DMS114 treated with DMSO at 0.1 percent for 48 hours (cell line): ENCODE measurements around the gene FAM241B.

Experiments used
- DNase-seq: peaks from one replicate; lab custom pipeline; 2025; ENCODE audit not compliant: unreplicated experiment; lab: John Stamatoyannopoulos, UW

Gene FAM241B

GRCh38 chr10:69647819-69648218 lies 17.8 kb downstream of the FAM241B start:
- DNase-seq, result no peak

GRCh38 chr10:69648461-69648860 lies 18.4 kb downstream of the FAM241B start:
- DNase-seq, result no peak

- no peak for DNase-seq
Measured at GRCh38 chr10:69649786-69650550, 19.9 kb downstream of the FAM241B start.

- no peak for DNase-seq
Measured at GRCh38 chr10:69650589-69651261, 20.7 kb downstream of the FAM241B start.

GRCh38 chr10:69651362-69651761 lies 21.3 kb downstream of the FAM241B start:
- no peak for DNase-seq

GRCh38 chr10:69652111-69652856 lies 22.2 kb downstream of the FAM241B start:
- no peak for DNase-seq

GRCh38 chr10:69652857-69653199 lies 22.8 kb downstream of the FAM241B start:
- DNase-seq, result no peak

- DNase-seq, result no peak
Measured at GRCh38 chr10:69653561-69653960, 23.5 kb downstream of the FAM241B start.

GRCh38 chr10:69655124-69655867 lies 25.2 kb downstream of the FAM241B start:
- no peak for DNase-seq

GRCh38 chr10:69655868-69656555 lies 26.0 kb downstream of the FAM241B start:
- no peak for DNase-seq

GRCh38 chr10:69656742-69657269 lies 26.8 kb downstream of the FAM241B start:
- no peak for DNase-seq

- DNase-seq, result no peak
Measured at GRCh38 chr10:69657430-69657829, 27.4 kb downstream of the FAM241B start.

GRCh38 chr10:69657866-69658265 lies 27.8 kb downstream of the FAM241B start:
- no peak for DNase-seq

GRCh38 chr10:69659241-69660038 lies 29.4 kb downstream of the FAM241B start:
- no peak for DNase-seq

GRCh38 chr10:69660296-69660695 lies 30.2 kb downstream of the FAM241B start:
- DNase-seq, result no peak

- DNase-seq, result no peak
Measured at GRCh38 chr10:69661414-69662172, 31.5 kb downstream of the FAM241B start.

GRCh38 chr10:69662173-69662877 lies 32.3 kb downstream of the FAM241B start:
- no peak for DNase-seq

GRCh38 chr10:69662901-69663300 lies 32.9 kb downstream of the FAM241B start:
- DNase-seq, result no peak
